Measurements from ENCODE around the gene RNU4-1. TPM values are rescaled to one million over a fixed set of nuclear protein-coding genes. Genes with fewer than 3 reads are reported as not detected.
A peak's percentile ranks its signal among the peaks of the same experiment; 100 is the strongest.

The RNU4-1 gene
- total and polyA plus RNA-seq, 9 of the 15 experiments (the other 6 are each of a cell fraction or from before 2014, with no cell fraction given) = under 0.01 to 19,719 (median 3,563) TPM; not detected in 4

DNA sequence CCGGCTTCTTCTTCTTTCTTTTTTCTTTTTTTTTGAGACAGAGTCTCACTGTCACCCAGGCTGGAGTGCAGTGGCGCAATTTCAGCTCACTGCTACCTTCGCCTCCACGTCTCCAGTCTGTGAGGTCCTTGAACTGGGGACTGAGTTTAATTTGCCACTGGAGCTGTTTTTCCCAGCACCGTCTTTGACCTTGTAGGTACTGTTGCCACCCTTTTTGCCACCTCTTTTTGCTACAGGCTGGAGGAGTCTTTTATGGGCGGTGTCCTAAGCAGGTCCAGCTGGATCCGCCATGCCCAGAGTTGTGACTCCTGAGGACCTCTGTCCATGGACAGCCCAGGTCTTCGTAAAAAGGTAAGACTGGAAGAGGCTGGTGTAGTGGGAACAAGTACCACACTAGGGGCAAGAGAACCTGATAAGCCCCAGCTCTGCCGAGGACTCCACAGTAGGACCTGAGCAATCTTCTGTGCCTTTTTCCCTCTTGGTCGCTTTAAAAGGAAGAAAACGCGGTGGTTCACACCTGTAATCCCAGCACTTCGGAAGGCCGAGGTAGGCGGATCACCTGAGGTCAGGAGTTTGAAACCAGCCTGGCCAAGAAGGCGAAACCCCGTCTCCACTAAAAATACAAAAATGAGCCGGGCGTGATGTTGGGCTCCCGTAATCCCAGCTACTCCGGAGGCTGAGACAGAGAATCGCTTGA is 2.3 kb downstream of the RNU4-1 start (continued):
- TF ChIP-seq, protein P1, sequence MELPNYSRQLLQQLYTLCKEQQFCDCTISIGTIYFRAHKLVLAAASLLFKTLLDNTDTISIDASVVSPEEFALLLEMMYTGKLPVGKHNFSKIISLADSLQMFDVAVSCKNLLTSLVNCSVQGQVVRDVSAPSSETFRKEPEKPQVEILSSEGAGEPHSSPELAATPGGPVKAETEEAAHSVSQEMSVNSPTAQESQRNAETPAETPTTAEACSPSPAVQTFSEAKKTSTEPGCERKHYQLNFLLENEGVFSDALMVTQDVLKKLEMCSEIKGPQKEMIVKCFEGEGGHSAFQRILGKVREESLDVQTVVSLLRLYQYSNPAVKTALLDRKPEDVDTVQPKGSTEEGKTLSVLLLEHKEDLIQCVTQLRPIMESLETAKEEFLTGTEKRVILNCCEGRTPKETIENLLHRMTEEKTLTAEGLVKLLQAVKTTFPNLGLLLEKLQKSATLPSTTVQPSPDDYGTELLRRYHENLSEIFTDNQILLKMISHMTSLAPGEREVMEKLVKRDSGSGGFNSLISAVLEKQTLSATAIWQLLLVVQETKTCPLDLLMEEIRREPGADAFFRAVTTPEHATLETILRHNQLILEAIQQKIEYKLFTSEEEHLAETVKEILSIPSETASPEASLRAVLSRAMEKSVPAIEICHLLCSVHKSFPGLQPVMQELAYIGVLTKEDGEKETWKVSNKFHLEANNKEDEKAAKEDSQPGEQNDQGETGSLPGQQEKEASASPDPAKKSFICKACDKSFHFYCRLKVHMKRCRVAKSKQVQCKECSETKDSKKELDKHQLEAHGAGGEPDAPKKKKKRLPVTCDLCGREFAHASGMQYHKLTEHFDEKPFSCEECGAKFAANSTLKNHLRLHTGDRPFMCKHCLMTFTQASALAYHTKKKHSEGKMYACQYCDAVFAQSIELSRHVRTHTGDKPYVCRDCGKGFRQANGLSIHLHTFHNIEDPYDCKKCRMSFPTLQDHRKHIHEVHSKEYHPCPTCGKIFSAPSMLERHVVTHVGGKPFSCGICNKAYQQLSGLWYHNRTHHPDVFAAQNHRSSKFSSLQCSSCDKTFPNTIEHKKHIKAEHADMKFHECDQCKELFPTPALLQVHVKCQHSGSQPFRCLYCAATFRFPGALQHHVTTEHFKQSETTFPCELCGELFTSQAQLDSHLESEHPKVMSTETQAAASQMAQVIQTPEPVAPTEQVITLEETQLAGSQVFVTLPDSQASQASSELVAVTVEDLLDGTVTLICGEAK (IDR thresholded peaks at IDR 0.05) = no peak
- TF ChIP-seq, protein P1 (CRISPR knock-in tag; IDR thresholded peaks at IDR 0.05) = no peak
- TF ChIP-seq NR2F6 (CRISPR knock-in tag; IDR thresholded peaks at IDR 0.05) (no peak), CEBPB (tag; IDR thresholded peaks at IDR 0.05) (peak; percentile 70)
- TF ChIP-seq, protein P2, sequence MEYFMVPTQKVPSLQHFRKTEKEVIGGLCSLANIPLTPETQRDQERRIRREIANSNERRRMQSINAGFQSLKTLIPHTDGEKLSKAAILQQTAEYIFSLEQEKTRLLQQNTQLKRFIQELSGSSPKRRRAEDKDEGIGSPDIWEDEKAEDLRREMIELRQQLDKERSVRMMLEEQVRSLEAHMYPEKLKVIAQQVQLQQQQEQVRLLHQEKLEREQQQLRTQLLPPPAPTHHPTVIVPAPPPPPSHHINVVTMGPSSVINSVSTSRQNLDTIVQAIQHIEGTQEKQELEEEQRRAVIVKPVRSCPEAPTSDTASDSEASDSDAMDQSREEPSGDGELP (CRISPR knock-in tag; IDR thresholded peaks at IDR 0.05; ENCODE audit: borderline replicate concordance) = peak; percentile 64; the same call in 1 of the 2 replicates
- TF ChIP-seq, protein P3, sequence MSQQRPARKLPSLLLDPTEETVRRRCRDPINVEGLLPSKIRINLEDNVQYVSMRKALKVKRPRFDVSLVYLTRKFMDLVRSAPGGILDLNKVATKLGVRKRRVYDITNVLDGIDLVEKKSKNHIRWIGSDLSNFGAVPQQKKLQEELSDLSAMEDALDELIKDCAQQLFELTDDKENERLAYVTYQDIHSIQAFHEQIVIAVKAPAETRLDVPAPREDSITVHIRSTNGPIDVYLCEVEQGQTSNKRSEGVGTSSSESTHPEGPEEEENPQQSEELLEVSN (IDR thresholded peaks at IDR 0.05; ENCODE audit: borderline replicate concordance in 1 of 2, extremely low read depth in 1 of 2, insufficient read depth in 1 of 2, insufficient read length in 1 of 2, low read depth in 1 of 2, low read length in 1 of 2, poor library complexity in 1 of 2, severe bottlenecking in 1 of 2) = no peak
